Activated naive CD8-positive, alpha-beta T cell (primary cell): ENCODE results near the gene CD24.

Source experiments
- H3K27ac Mint-ChIP-seq: one replicate; pipeline ENCODE4 v1.8.0; 2021; ENCODE audit warnings: mixed read lengths
- H3K27me3 Mint-ChIP-seq: one replicate; pipeline ENCODE4 v1.8.0; 2021; ENCODE audit warnings: mixed read lengths
- H3K36me3 Mint-ChIP-seq: one replicate; pipeline ENCODE4 v1.8.0; 2021; ENCODE audit warnings: mixed read lengths
- H3K4me1 Mint-ChIP-seq: one replicate; pipeline ENCODE4 v1.8.0; 2021; ENCODE audit warnings: low read depth, mixed read lengths
- H3K4me3 Mint-ChIP-seq: one replicate; pipeline ENCODE4 v1.8.0; 2021; ENCODE audit warnings: mild to moderate bottlenecking, mixed read lengths
- H3K9me3 Mint-ChIP-seq: one replicate; pipeline ENCODE4 v1.8.0; 2021; ENCODE audit warnings: low read depth, mixed read lengths

The CD24 gene

GRCh38 chr6:106959985-106960384 lies 14.5 kb downstream of the CD24 start:
- Mint-ChIP-seq H3K27me3 (no peaks in the 10 kb centered on the region), H3K4me1 (no peaks in the 10 kb centered on the region), H3K4me3 (no peak overlapping the region), H3K36me3 (no peaks in the 10 kb centered on the region), H3K27ac (no peak overlapping the region), H3K9me3 (no peaks in the 10 kb centered on the region)

GRCh38 chr6:106939848-106940247 lies 34.7 kb downstream of the CD24 start:
- no peaks in the 10 kb centered on the region for H3K36me3 Mint-ChIP-seq
- no peak overlapping the region for H3K4me3 Mint-ChIP-seq
- no peaks in the 10 kb centered on the region for H3K9me3 Mint-ChIP-seq
- no peak overlapping the region for H3K27ac Mint-ChIP-seq
- peaks cover 27% of the 10 kb centered on the region for H3K27me3 Mint-ChIP-seq
- H3K4me1 Mint-ChIP-seq = no peaks in the 10 kb centered on the region

- Mint-ChIP-seq H3K27me3 (peaks cover 27% of the 10 kb centered on the region), H3K4me1 (no peaks in the 10 kb centered on the region), H3K9me3 (no peaks in the 10 kb centered on the region), H3K4me3 (no peak overlapping the region), H3K27ac (no peak overlapping the region), H3K36me3 (no peaks in the 10 kb centered on the region)
Observed at GRCh38 chr6:106939208-106939607, 35.3 kb downstream of the CD24 start.

GRCh38 chr6:106927531-106928398 lies 46.8 kb downstream of the CD24 start:
- Mint-ChIP-seq H3K27ac (no peak overlapping the region), H3K4me1 (no peaks in the 10 kb centered on the region), H3K36me3 (no peaks in the 10 kb centered on the region), H3K27me3 (peaks cover 28% of the 10 kb centered on the region), H3K4me3 (no peak overlapping the region), H3K9me3 (peaks cover 4% of the 10 kb centered on the region)

- Mint-ChIP-seq H3K27ac (no peak overlapping the region), H3K4me1 (no peaks in the 10 kb centered on the region), H3K27me3 (peaks cover 26% of the 10 kb centered on the region), H3K4me3 (no peak overlapping the region), H3K36me3 (no peaks in the 10 kb centered on the region), H3K9me3 (peaks cover 4% of the 10 kb centered on the region)
Observed at GRCh38 chr6:106925948-106926347, 48.6 kb downstream of the CD24 start.

- Mint-ChIP-seq H3K4me3 (no peak overlapping the region), H3K9me3 (peaks cover 4% of the 10 kb centered on the region), H3K4me1 (no peaks in the 10 kb centered on the region), H3K27ac (no peak overlapping the region), H3K27me3 (peaks cover 23% of the 10 kb centered on the region), H3K36me3 (no peaks in the 10 kb centered on the region)
Observed at GRCh38 chr6:106924694-106925523, 49.6 kb downstream of the CD24 start.

GRCh38 chr6:106922626-106923025 lies 51.9 kb downstream of the CD24 start:
- Mint-ChIP-seq H3K27me3 (peaks cover 20% of the 10 kb centered on the region), H3K27ac (no peak overlapping the region), H3K4me3 (no peak overlapping the region), H3K36me3 (no peaks in the 10 kb centered on the region), H3K4me1 (no peaks in the 10 kb centered on the region), H3K9me3 (peaks cover under 1% of the 10 kb centered on the region)
